GM13977 (cell line): Measurements from ENCODE around the gene WDPCP.

Experiments
- DNase-seq: peaks from one replicate; pipeline ENCODE4 v3.0.0; 2012; ENCODE audit warnings: low spot score
- CTCF ChIP-seq: IDR thresholded peaks from 2 replicates; pipeline ENCODE4 v1.5.1; 2012; ENCODE audit warnings: mild to moderate bottlenecking, control low read depth; ENCODE audit not compliant: insufficient read depth; ENCODE audit errors: extremely low read depth, missing control alignments
- in situ Hi-C: fragments of 300-500 bp; cut with MboI; formaldehyde crosslinking; loops from one replicate; pipeline ENCODE4 v1.12.0; 2022; ENCODE audit warnings: low sequenced_read_pairs, low pct_unique_long_range_greater_than_20kb, mixed read lengths, inconsistent platforms; ENCODE audit not compliant: unreplicated experiment

WDPCP gene

GRCh38 chr2:63514237-63514716, 74.0 kb downstream of the WDPCP start:
- in situ Hi-C loops = no loop called here
- no peak for TF ChIP-seq CTCF
- no peak for DNase-seq

- in situ Hi-C loops = no loop called here
- no peak for DNase-seq
- TF ChIP-seq CTCF = no peak
Measured at GRCh38 chr2:63506320-63506719, 82.0 kb downstream of the WDPCP start.

GRCh38 chr2:63503818-63504217, 84.5 kb downstream of the WDPCP start:
- no peak for TF ChIP-seq CTCF

GRCh38 chr2:63500398-63500797, 87.9 kb downstream of the WDPCP start:
- no peak for DNase-seq
- TF ChIP-seq CTCF = no peak
- in situ Hi-C loops = no loop called here

More at GRCh38 chr2:63503818-63504217, 84.5 kb downstream of the WDPCP start:
- in situ Hi-C loops = no loop called here
- no peak for DNase-seq

GRCh38 chr2:63497576-63497975, 90.7 kb downstream of the WDPCP start:
- DNase-seq = no peak
- TF ChIP-seq CTCF = no peak
- in situ Hi-C loops = no loop called here

GRCh38 chr2:63494968-63495367, 93.3 kb downstream of the WDPCP start:
- in situ Hi-C loops = no loop called here
- TF ChIP-seq CTCF = no peak
- DNase-seq = no peak

GRCh38 chr2:63494100-63494499, 94.2 kb downstream of the WDPCP start:
- in situ Hi-C loops = no loop called here
- TF ChIP-seq CTCF = no peak
- DNase-seq = no peak
